Nephron (organoid): Measurements from ENCODE around the gene VSIG10L.

Experiments
- H3K27ac Mint-ChIP-seq, 3 experiments: 2 replicates each; pipeline ENCODE4 v1.8.0; 2020; ENCODE audit warnings: mixed read lengths in 3 of 3, mild to moderate bottlenecking in 2 of 3, moderate library complexity in 1 of 3
- H3K27me3 Mint-ChIP-seq: 2 replicates; pipeline ENCODE4 v1.8.0; 2021; ENCODE audit warnings: low read depth, mild to moderate bottlenecking, moderate library complexity, mixed read lengths
- H3K36me3 Mint-ChIP-seq: 2 replicates; pipeline ENCODE4 v1.8.0; 2020; ENCODE audit warnings: low read depth, mixed read lengths
- H3K4me1 Mint-ChIP-seq: 2 replicates; pipeline ENCODE4 v1.8.0; 2020; ENCODE audit warnings: mixed read lengths
- H3K4me3 Mint-ChIP-seq, 3 experiments: 2 replicates each; pipeline ENCODE4 v1.8.0; 2020; ENCODE audit warnings: mild to moderate bottlenecking in 3 of 3, mixed read lengths in 3 of 3, moderate library complexity in 2 of 3
- H3K9me3 Mint-ChIP-seq: 2 replicates; pipeline ENCODE4 v1.8.0; 2020; ENCODE audit warnings: mixed read lengths
- TF ChIP-seq, protein P1 (sequence below), 3 experiments: fragments of 200-600 bp; sonication (generic); IDR thresholded peaks; one replicate each; pipeline ENCODE4 v1.5.0; 2021; ENCODE audit warnings: antibody characterized with exemption in 3 of 3; ENCODE audit not compliant: unreplicated experiment in 3 of 3

Gene VSIG10L

DNA sequence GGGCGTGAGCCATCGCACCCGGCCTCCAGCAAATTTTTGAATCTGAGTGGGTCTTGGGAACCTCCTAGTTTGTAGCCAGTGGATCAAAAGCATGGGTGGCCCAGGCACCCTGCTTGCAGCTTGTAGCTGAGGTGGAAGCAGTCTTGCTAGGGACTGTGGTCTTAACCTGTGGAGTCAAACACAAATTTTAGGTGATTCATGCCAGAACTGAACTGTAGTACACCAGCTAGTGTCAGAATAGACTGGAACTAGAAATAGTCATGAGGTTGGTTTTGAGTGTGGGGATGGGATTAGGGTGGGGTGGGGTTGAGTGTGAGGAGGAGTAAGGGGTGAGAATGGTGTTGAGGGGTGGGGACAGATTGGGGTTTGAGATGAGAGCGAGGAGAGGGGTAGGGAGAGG lies 40.1 kb upstream of the VSIG10L start:
- TF ChIP-seq, protein P1, sequence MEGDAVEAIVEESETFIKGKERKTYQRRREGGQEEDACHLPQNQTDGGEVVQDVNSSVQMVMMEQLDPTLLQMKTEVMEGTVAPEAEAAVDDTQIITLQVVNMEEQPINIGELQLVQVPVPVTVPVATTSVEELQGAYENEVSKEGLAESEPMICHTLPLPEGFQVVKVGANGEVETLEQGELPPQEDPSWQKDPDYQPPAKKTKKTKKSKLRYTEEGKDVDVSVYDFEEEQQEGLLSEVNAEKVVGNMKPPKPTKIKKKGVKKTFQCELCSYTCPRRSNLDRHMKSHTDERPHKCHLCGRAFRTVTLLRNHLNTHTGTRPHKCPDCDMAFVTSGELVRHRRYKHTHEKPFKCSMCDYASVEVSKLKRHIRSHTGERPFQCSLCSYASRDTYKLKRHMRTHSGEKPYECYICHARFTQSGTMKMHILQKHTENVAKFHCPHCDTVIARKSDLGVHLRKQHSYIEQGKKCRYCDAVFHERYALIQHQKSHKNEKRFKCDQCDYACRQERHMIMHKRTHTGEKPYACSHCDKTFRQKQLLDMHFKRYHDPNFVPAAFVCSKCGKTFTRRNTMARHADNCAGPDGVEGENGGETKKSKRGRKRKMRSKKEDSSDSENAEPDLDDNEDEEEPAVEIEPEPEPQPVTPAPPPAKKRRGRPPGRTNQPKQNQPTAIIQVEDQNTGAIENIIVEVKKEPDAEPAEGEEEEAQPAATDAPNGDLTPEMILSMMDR (IDR thresholded peaks at IDR 0.05; ENCODE audit: unreplicated experiment in 3 of 3), result no peak
- Mint-ChIP-seq H3K27me3 (peaks cover 10% of the 10 kb centered on the region), H3K27ac (no peak overlapping the region), H3K36me3 (no peaks in the 10 kb centered on the region), H3K9me3 (no peaks in the 10 kb centered on the region), H3K4me1 (no peaks in the 10 kb centered on the region), H3K4me3 (no peak overlapping the region)

DNA sequence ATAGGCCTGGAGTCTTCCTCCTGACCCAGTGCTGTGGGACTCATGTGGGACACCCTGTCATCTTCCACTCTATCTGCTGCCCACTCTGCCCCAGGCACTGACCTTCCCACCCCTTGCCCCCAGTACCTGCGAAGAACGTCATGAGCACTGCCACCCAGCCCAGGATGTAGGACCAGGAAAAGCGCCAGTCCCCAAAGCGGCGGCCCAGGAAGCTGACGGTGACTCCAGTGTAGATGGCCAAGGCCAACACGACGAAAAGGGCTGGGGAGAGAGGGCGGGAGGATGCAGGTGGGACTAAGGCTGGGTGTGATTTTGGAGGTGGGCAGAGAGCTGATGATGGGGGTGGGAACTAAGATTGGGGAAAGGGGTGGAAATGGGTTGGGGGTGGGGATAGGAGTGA lies 38.4 kb upstream of the VSIG10L start:
- H3K4me1 Mint-ChIP-seq, result no peaks in the 10 kb centered on the region
- TF ChIP-seq, protein P1 (IDR thresholded peaks at IDR 0.05; ENCODE audit: unreplicated experiment in 3 of 3), result no peak
- peaks cover 14% of the 10 kb centered on the region for H3K27me3 Mint-ChIP-seq
- H3K9me3 Mint-ChIP-seq, result no peaks in the 10 kb centered on the region
- H3K36me3 Mint-ChIP-seq, result no peaks in the 10 kb centered on the region
- H3K27ac Mint-ChIP-seq, result no peak overlapping the region
- no peak overlapping the region for H3K4me3 Mint-ChIP-seq

- H3K4me3 Mint-ChIP-seq, result no peak overlapping the region
- H3K36me3 Mint-ChIP-seq, result no peaks in the 10 kb centered on the region
- H3K9me3 Mint-ChIP-seq, result no peaks in the 10 kb centered on the region
- no peaks in the 10 kb centered on the region for H3K4me1 Mint-ChIP-seq
- H3K27me3 Mint-ChIP-seq, result peaks cover 15% of the 10 kb centered on the region
- TF ChIP-seq, protein P1 (IDR thresholded peaks at IDR 0.05; ENCODE audit: unreplicated experiment in 3 of 3), result no peak
- no peak overlapping the region for H3K27ac Mint-ChIP-seq
These were observed 35.5 kb upstream of the VSIG10L start for GRCh38 chr19:51377422-51377821.

GRCh38 chr19:51375504-51376221 lies 33.7 kb upstream of the VSIG10L start:
- TF ChIP-seq, protein P1 (IDR thresholded peaks at IDR 0.05; ENCODE audit: unreplicated experiment in 3 of 3), result no peak
- H3K4me3 Mint-ChIP-seq, result no peak overlapping the region
- no peaks in the 10 kb centered on the region for H3K36me3 Mint-ChIP-seq
- no peak overlapping the region for H3K27ac Mint-ChIP-seq
- H3K9me3 Mint-ChIP-seq, result no peaks in the 10 kb centered on the region
- no peaks in the 10 kb centered on the region for H3K4me1 Mint-ChIP-seq
- peaks cover 12% of the 10 kb centered on the region for H3K27me3 Mint-ChIP-seq

GRCh38 chr19:51372649-51373504 lies 30.9 kb upstream of the VSIG10L start, which contains the start of gene NKG7:
Gene NKG7 (minus strand): TSS chr19:51372654. CDS start chr19:51372535, 119 bp downstream.
- Mint-ChIP-seq H3K4me1 (no peaks in the 10 kb centered on the region), H3K4me3 (no peak within 1 kb of the TSS), H3K36me3 (no peaks in the 10 kb centered on the region), H3K9me3 (no peaks in the 10 kb centered on the region), H3K27ac (no peak within 1 kb of the TSS), H3K27me3 (peaks cover 9% of the 10 kb centered on the region)
- TF ChIP-seq, protein P1 (IDR thresholded peaks at IDR 0.05; ENCODE audit: unreplicated experiment in 3 of 3), result no peak
